Measurements from ENCODE around the gene TULP4.

DNA sequence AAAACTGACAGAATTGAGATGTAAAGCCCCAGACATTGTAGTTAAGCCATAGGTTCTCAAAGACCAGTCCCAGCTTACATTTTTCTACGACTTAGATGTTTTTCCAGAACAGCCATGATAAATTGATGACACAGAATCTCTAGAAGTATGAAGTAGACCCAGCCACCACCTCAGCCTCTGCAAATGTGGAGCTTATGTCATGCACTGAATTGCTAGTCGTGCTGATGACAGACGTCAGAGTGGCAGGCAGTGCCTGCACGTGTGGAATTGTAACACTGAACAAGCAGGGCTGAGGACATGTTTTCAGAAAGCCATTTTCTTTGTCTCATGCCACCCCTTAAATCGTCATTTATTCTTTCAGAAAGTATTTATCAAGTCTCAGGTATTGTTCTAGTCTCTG lies 175.2 kb downstream of the TULP4 start:
- no peak for TF ChIP-seq EZH2 (IDR thresholded peaks at IDR 0.05; ENCODE audit: low read length, unreplicated experiment)
- no peak for TF ChIP-seq CTCF (conservative IDR thresholded peaks at IDR 0.05; ENCODE audit: low read depth, low read length)
- TF ChIP-seq EZH2phosphoT487 (IDR thresholded peaks at IDR 0.05; ENCODE audit: borderline replicate concordance, low read length): no peak

Data from PC-3 (cell line).